ENCODE data around the gene SRMS. TPM values are rescaled to one million over a fixed set of nuclear protein-coding genes. Genes with fewer than 3 reads are reported as not detected.

SRMS gene, protein sequence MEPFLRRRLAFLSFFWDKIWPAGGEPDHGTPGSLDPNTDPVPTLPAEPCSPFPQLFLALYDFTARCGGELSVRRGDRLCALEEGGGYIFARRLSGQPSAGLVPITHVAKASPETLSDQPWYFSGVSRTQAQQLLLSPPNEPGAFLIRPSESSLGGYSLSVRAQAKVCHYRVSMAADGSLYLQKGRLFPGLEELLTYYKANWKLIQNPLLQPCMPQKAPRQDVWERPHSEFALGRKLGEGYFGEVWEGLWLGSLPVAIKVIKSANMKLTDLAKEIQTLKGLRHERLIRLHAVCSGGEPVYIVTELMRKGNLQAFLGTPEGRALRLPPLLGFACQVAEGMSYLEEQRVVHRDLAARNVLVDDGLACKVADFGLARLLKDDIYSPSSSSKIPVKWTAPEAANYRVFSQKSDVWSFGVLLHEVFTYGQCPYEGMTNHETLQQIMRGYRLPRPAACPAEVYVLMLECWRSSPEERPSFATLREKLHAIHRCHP
- 0.18 to 0.22 TPM in 2 of 5 replicates, not detected in the others for total RNA-seq (2022; extraction: Qiagen RNA extraction; ENCODE audit: low read depth)

GRCh38 chr20:63547725-63548480, at the start of gene SRMS:
Gene SRMS, minus strand, starts transcription at chr20:63547749. Its CDS starts 286 bp downstream, at chr20:63547463.

GRCh38 chr20:63574156-63574828, 26.7 kb upstream of the SRMS start, which contains the start of gene HELZ2:
Gene HELZ2, minus strand, starts transcription at chr20:63574239. Its CDS starts 1,854 bp downstream, at chr20:63572385.

GRCh38 chr20:63553933-63554290, 6.4 kb upstream of the SRMS start, which contains the start of gene FNDC11:
Gene FNDC11, plus strand, starts transcription at chr20:63554159. Its CDS starts 1,505 bp downstream, at chr20:63555664.

DNA sequence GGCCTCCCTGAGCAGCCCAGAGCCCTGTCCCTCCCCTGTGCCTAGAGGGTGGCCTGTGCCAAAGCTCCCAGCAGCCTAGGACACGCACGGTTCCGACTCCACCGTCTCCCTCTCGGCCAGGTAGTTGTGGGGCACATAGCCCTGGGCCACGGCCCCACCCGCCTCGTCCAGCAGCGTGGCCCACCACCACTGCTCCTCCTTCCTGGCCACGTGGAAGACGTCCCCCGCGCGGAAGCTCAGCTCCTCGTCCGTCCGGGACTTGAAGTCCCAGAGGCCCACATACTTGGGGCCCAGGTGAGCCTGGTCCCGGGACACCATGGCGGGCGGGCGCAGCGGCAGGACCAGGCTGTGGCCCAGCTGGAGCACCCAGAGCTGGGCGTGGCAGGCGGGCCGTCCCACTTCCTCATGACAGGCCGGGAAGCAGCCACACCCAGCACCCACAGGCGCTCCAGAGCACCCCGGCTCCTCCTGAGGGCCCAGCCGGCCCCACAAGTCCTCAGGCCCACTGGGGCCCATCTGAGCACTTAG, 10.5 kb downstream of the SRMS start, which contains the start of gene PTK6:
TSS of gene PTK6 (minus strand) at position 380 of the 528 bp plus-strand sequence. CDS start at position 318, 62 bp downstream.

DNA sequence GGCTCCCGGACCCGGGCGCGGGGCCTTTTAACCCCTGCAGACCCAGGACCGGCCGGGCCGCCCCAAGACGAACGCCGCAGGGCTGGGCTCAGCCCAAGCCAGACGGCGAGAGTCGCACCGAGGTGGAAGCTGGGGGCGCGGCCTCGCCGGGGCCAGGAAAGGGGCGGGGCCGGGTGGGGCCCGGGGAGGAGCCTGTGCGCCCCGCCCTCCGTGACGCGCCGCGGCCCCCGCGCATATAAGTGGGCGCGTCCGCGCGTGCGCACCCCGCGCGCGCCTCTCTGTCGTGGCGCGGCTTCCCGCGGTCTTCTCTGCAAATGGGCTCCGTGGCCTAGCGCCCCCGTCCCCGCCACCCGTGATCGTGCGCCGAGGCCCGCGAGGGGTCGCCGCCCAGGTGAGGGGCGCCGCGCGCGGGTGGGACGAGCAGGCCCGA, 27.0 kb downstream of the SRMS start, which contains the start of gene PPDPF:
TSS of gene PPDPF (plus strand) at position 262 of the 430 bp plus-strand sequence. CDS start 544 bp downstream, outside the sequence.

GRCh38 chr20:63498960-63499337, 48.6 kb downstream of the SRMS start, which contains the start of gene EEF1A2:
Gene EEF1A2, minus strand, starts transcription at chr20:63499083. Its CDS starts 1,320 bp downstream, at chr20:63497763.

Other genes with a start within 250 kb of the SRMS start
- gene CHRNA4, start 186.4 kb downstream of the SRMS start, total RNA-seq (2022; extraction: Qiagen RNA extraction; ENCODE audit: low read depth): 0.06 to 0.63 TPM (median 0.45 TPM) in 5 replicates
- gene KCNQ2, start 75.1 kb downstream of the SRMS start, total RNA-seq (2022; extraction: Qiagen RNA extraction; ENCODE audit: low read depth): 0.39 to 0.87 TPM (median 0.57 TPM) in 5 replicates
- gene EEF1A2, start 48.7 kb downstream of the SRMS start, total RNA-seq (2022; extraction: Qiagen RNA extraction; ENCODE audit: low read depth): 112 to 179 TPM (median 154 TPM) in 5 replicates
- 267 to 353 TPM (median 326 TPM) in 5 replicates for gene PPDPF, start 27.0 kb downstream of the SRMS start, total RNA-seq (2022; extraction: Qiagen RNA extraction; ENCODE audit: low read depth)
- 2.4 to 4.1 TPM (median 3.6 TPM) in 5 replicates for gene PTK6, start 10.4 kb downstream of the SRMS start, total RNA-seq (2022; extraction: Qiagen RNA extraction; ENCODE audit: low read depth)
- gene FNDC11, start 6.4 kb upstream of the SRMS start, total RNA-seq (2022; extraction: Qiagen RNA extraction; ENCODE audit: low read depth): 0.09 to 0.42 TPM (median 0.22 TPM) in 4 of 5 replicates, not detected in the other
- 9.6 to 20.8 TPM (median 14.8 TPM) in 5 replicates for gene HELZ2, start 26.5 kb upstream of the SRMS start, total RNA-seq (2022; extraction: Qiagen RNA extraction; ENCODE audit: low read depth)
- gene GMEB2, start 79.4 kb upstream of the SRMS start, total RNA-seq (2022; extraction: Qiagen RNA extraction; ENCODE audit: low read depth): 6.7 to 11.3 TPM (median 10.8 TPM) in 5 replicates
- gene STMN3, start 105.7 kb upstream of the SRMS start, total RNA-seq (2022; extraction: Qiagen RNA extraction; ENCODE audit: low read depth): 5.8 to 10.6 TPM (median 10.1 TPM) in 5 replicates
- gene RTEL1, start 110.6 kb upstream of the SRMS start, total RNA-seq (2022; extraction: Qiagen RNA extraction; ENCODE audit: low read depth): 2.7 to 9.2 TPM (median 7.3 TPM) in 5 replicates
- 0.33 to 1.4 TPM (median 0.86 TPM) in 5 replicates for gene TNFRSF6B, start 148.9 kb upstream of the SRMS start, total RNA-seq (2022; extraction: Qiagen RNA extraction; ENCODE audit: low read depth)
- gene ARFRP1, start 160.2 kb upstream of the SRMS start, total RNA-seq (2022; extraction: Qiagen RNA extraction; ENCODE audit: low read depth): 21.8 to 43.0 TPM (median 37.6 TPM) in 5 replicates
- 17.8 to 32.7 TPM (median 28.5 TPM) in 5 replicates for gene ZGPAT, start 160.3 kb upstream of the SRMS start, total RNA-seq (2022; extraction: Qiagen RNA extraction; ENCODE audit: low read depth)
- gene LIME1, start 188.9 kb upstream of the SRMS start, total RNA-seq (2022; extraction: Qiagen RNA extraction; ENCODE audit: low read depth): 2.5 to 13.1 TPM (median 10.7 TPM) in 5 replicates
- gene SLC2A4RG, start 192.0 kb upstream of the SRMS start, total RNA-seq (2022; extraction: Qiagen RNA extraction; ENCODE audit: low read depth): 51.4 to 112 TPM (median 99.3 TPM) in 5 replicates

All from A549 treated with ZK216348 at 1 μM for 4 hours (cell line).